ENCODE results near the gene PBX1. TPM values are rescaled to one million over a fixed set of nuclear protein-coding genes. Genes with fewer than 3 reads are reported as not detected.

The PBX1 gene
- total RNA-seq, 1 donor from 2014 or later = 71.7 TPM

DNA sequence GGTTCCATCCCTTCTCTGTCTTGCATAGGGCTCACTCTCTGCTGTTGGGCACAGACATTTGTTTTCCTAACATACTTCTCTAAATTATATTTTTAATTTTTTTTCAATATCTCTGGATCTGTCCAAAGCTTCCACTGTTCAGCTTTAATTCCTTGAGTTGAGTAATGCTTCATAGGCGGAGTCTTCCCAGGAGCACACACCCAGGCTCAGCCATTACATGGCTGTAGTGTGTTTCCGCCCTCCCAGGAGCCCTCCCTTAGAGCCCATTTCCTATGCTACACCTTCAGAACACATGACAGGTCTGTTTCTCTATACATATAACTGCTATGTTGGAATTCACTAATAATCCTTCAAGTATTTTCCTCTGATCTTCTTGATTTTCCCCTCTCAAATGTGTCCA is 297.4 kb downstream of the PBX1 start:
- H3K27ac Mint-ChIP-seq (ENCODE audit: unreplicated experiment) = no peak overlapping the region

DNA sequence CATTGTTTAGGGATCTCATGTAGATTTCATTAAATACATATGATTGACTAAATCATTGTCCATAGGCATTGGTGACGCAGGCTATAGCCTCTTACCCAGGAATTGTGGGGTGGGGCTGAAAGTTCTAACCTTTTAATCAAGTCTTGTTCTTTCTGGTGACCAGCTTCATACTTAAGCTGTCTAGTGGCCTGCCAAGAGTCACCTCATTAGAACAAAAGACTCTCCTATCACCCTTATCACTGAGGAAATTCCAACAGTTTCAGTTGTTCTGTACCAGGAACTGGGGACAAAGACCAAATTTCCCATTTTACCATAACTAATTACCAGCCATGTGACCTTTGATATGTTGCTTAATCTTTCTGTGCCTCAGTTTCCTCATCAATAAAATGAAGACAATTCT is 298.5 kb downstream of the PBX1 start:
- H3K4me3 Mint-ChIP-seq = no peak overlapping the region
- no peaks in the 10 kb centered on the region for H3K36me3 Mint-ChIP-seq (ENCODE audit: low read depth)
- H3K27me3 Mint-ChIP-seq (ENCODE audit: low read depth) = no peaks in the 10 kb centered on the region
- DNase-seq (ENCODE audit: low read depth, low spot score) = no peak
- TF ChIP-seq, protein P1, sequence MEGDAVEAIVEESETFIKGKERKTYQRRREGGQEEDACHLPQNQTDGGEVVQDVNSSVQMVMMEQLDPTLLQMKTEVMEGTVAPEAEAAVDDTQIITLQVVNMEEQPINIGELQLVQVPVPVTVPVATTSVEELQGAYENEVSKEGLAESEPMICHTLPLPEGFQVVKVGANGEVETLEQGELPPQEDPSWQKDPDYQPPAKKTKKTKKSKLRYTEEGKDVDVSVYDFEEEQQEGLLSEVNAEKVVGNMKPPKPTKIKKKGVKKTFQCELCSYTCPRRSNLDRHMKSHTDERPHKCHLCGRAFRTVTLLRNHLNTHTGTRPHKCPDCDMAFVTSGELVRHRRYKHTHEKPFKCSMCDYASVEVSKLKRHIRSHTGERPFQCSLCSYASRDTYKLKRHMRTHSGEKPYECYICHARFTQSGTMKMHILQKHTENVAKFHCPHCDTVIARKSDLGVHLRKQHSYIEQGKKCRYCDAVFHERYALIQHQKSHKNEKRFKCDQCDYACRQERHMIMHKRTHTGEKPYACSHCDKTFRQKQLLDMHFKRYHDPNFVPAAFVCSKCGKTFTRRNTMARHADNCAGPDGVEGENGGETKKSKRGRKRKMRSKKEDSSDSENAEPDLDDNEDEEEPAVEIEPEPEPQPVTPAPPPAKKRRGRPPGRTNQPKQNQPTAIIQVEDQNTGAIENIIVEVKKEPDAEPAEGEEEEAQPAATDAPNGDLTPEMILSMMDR (conservative IDR thresholded peaks at IDR 0.05) = no peak
- peaks cover 15% of the 10 kb centered on the region for H3K4me1 Mint-ChIP-seq
- H3K27ac Mint-ChIP-seq (ENCODE audit: unreplicated experiment) = no peak overlapping the region
- no peaks in the 10 kb centered on the region for H3K9me3 Mint-ChIP-seq

More for the DNA sequence above, 297.4 kb downstream of the PBX1 start:
- Mint-ChIP-seq H3K36me3 (ENCODE audit: low read depth) (no peaks in the 10 kb centered on the region), H3K27me3 (ENCODE audit: low read depth) (no peaks in the 10 kb centered on the region), H3K4me1 (peaks cover 15% of the 10 kb centered on the region), H3K9me3 (no peaks in the 10 kb centered on the region), H3K4me3 (no peak overlapping the region)
- DNase-seq (ENCODE audit: low read depth, low spot score) = no peak
- TF ChIP-seq, protein P1 (conservative IDR thresholded peaks at IDR 0.05) = no peak

DNA sequence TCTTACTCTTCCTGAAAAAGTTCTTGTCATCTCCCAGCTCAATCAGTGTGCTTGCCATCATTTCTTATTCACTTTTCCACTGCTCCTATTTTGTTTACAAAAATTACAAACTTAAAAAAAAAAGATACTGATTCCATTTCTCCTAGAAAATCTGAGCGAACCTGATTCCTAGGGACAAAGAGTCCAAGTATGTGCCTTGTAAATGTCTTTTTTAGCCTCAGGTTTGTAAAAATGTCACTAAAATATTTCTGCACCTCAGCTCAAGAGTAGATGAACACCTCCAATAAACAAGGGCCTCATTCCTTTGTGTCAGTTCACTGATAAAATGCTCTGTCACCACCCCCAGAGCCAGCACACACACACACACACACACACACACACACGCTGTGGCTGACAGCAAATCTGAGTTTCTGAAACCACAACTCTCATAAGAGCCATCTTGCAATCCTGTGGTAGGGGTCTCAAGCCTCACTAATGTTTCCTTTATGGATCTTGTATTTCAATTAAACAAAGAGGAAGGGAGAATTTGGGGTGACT is 299.2 kb downstream of the PBX1 start:
- no peaks in the 10 kb centered on the region for H3K36me3 Mint-ChIP-seq (ENCODE audit: low read depth)
- TF ChIP-seq, protein P1 (conservative IDR thresholded peaks at IDR 0.05) = no peak
- no peak overlapping the region for H3K27ac Mint-ChIP-seq (ENCODE audit: unreplicated experiment)
- no peak for DNase-seq (ENCODE audit: low read depth, low spot score)
- no peaks in the 10 kb centered on the region for H3K27me3 Mint-ChIP-seq (ENCODE audit: low read depth)
- no peaks in the 10 kb centered on the region for H3K9me3 Mint-ChIP-seq
- no peak overlapping the region for H3K4me3 Mint-ChIP-seq
- peaks cover 15% of the 10 kb centered on the region for H3K4me1 Mint-ChIP-seq

DNA sequence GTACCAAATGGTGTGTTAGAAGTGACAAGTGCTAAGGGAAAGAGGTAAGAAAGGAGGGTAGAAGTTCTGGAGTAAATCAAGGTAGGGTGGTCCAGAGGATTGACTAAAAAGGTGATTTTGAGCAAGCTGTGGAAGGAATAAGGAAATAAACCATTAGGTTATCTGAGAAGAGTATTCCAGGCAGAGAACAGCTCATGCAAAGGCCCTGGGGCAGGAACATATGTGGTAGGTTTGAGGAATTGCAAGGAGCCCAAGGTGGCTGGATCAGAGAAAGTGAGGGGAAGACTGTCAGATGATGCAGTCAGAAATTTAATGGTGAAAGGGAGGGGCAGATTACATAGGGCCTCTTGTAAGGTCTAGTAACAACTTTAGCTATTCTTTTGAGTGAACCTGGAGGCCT is 302.6 kb downstream of the PBX1 start:
- H3K27me3 Mint-ChIP-seq (ENCODE audit: low read depth) = no peaks in the 10 kb centered on the region
- no peaks in the 10 kb centered on the region for H3K36me3 Mint-ChIP-seq (ENCODE audit: low read depth)
- TF ChIP-seq, protein P1 (conservative IDR thresholded peaks at IDR 0.05) = no peak
- no peak overlapping the region for H3K4me3 Mint-ChIP-seq
- DNase-seq (ENCODE audit: low read depth, low spot score) = no peak
- H3K27ac Mint-ChIP-seq (ENCODE audit: unreplicated experiment) = no peak overlapping the region
- no peaks in the 10 kb centered on the region for H3K9me3 Mint-ChIP-seq
- peaks cover 2% of the 10 kb centered on the region for H3K4me1 Mint-ChIP-seq

DNA sequence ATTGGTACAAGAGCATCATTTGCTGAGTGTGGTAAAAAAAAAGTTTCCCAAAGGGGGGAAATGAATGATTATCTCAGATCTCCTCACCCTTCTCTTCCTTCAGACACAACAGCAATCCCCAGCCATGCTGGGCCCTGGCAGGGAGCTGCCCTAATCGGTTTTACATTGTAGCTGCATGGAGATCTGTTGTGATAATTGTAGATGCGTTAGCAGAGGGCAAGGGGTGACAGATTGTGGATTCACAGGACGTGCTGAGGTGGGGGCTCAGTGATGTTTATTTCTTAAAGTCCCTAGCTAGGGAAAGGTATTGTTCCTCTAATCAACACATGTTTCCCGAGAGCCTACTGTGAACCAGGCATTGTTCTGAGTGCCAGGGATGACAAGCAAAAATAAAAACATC is 304.1 kb downstream of the PBX1 start:
- no peak for DNase-seq (ENCODE audit: low read depth, low spot score)
- H3K4me3 Mint-ChIP-seq = no peak overlapping the region
- H3K27me3 Mint-ChIP-seq (ENCODE audit: low read depth) = no peaks in the 10 kb centered on the region
- TF ChIP-seq, protein P1 (conservative IDR thresholded peaks at IDR 0.05) = no peak
- H3K36me3 Mint-ChIP-seq (ENCODE audit: low read depth) = no peaks in the 10 kb centered on the region
- no peaks in the 10 kb centered on the region for H3K9me3 Mint-ChIP-seq
- no peak overlapping the region for H3K27ac Mint-ChIP-seq (ENCODE audit: unreplicated experiment)
- no peaks in the 10 kb centered on the region for H3K4me1 Mint-ChIP-seq
